ENCODE results near the gene DDX25. TPM values are rescaled to one million over a fixed set of nuclear protein-coding genes. Genes with fewer than 3 reads are reported as not detected.

The DDX25 gene
- polyA plus RNA-seq, 4 donors, result 4.6 to 5.0 (median 5.0) TPM

DNA sequence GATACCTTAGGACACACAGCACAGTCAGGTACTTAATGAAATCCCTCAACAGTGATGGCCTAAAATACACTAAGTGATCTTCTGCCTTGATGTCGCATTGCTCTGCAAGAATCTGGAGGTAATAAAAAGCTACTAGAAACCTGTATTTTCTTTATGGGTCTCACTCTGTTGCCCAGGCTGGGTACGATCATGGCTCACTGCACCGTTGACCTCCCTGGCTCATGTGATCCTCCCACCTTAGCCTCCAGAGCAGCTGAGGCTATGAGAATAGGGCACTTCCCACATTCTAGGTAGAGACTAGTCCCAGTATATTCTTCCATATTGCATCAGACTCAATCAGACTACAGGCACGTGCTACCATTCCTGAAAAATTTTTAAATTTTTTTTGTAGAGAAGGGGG lies 63.2 kb downstream of the DDX25 start:
- DNase-seq (ENCODE audit: low read depth in 4 of 4, low spot score in 3 of 4), result no peak

DNA sequence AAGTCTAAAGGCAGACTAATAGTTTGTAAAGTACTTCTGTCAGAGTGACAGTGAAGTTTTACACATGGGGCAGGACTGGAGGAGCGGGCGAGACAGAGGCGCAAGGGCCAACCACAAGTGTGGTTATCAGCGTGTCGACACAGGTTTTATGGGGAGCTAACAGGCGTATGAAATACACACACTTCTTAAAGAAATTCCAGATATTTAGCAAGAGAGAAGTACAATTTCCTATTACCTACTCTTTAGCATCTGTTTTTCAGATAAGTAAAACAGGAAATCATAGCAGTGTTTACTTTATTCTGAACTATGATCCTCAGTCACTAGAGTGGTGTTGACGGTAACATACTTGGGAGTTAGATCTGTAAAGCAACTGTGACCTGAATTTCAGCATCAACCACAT lies 64.0 kb downstream of the DDX25 start:
- no peak for DNase-seq (ENCODE audit: low read depth in 4 of 4, low spot score in 3 of 4)

DNA sequence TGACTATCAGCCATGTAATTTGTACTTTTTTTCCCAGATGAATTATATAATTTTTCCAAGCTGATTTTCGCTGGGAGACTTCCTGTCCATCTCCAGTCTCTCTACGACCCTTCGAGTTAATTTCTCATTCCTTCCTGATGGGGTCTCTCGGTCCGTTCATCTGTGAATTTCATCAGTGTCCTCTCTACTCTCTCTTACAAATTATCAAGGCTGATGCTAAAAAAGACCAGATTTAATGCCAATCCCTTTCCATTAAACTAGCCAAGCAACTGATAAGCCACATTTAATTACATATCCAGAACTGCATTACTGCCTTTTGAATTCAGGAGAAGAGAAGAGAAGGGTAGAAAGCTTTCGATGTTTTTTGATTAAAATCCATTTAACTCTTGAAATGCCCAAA lies 67.3 kb downstream of the DDX25 start:
- DNase-seq (ENCODE audit: low read depth in 4 of 4, low spot score in 3 of 4), result no peak

DNA sequence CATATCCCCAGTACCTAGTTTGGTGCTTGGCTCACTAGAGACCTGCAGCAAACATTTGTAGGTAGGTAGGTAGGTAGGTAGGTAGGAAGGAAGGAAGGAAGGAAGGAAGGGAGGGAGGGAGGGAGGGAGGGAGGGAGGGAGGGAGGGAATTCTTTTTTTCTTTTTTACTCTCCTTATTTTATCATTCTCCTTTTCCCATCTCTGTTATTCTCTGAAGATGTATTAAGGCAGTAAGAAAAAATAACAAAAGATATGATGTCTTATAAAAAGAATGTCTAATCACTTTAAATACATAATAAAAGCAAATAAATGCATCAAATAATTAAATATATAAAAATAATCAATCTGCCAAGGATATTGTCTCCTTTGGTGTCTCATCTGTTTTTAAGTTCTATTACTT lies 70.0 kb downstream of the DDX25 start:
- no peak for DNase-seq (ENCODE audit: low read depth in 4 of 4, low spot score in 3 of 4)

DNA sequence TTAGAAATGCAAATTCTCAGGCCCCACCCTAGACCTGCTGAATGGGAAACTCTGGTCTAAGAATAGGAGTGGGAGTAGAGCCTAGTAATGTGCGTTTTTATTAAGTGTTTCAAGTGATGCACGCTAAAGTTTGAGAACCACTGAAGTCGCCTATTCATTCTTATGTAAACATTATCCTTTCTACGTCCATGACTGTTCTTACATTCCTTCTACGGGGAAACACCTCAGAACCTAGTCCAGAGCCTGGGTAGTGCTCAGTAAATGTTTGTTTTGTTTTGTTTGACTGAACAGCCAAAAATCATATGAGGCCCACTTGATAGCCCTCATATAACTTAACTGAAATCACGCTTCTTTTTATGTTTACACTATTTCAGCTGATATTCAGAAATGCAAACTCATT lies 71.3 kb downstream of the DDX25 start:
- DNase-seq (ENCODE audit: low read depth in 4 of 4, low spot score in 3 of 4), result no peak

DNA sequence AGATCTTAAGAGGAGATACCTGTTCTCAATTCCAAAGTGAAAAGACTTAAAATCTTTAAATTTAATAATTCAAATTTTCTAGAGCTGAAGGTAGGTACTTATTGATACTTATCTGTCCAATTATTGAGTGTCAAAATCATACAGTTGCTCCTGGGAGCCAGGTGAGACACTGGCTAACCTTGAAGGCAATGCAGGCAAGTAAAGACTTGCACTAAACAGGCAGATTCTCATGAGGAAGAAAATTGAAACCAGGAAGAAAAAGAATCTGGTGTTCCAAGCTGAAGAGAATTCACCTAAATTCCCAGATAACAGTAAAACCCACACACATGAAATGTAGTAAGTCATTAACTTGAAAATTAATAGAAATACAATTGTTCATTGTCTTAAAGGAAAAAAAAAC lies 71.8 kb downstream of the DDX25 start:
- no peak for DNase-seq (ENCODE audit: low read depth in 4 of 4, low spot score in 3 of 4)

DNA sequence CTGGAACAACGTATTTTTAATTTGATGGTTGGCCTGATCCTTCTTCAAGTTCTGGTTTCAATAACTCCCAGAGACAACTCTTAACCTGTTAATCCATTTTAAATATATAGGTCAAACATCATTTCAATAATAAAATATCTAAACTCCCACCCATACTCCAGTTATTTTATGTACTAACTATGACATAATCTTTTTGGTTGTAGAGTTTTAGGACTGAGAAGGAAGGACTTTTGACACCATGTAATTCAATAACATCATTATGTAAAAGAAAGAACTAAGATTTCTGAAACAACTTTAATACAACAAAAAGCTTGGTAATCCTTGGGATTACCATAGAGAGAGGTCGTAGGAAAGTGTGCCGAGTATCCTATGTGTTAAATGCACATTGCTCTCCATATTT lies 73.0 kb downstream of the DDX25 start:
- no peak for DNase-seq (ENCODE audit: low read depth in 4 of 4, low spot score in 3 of 4)

DNA sequence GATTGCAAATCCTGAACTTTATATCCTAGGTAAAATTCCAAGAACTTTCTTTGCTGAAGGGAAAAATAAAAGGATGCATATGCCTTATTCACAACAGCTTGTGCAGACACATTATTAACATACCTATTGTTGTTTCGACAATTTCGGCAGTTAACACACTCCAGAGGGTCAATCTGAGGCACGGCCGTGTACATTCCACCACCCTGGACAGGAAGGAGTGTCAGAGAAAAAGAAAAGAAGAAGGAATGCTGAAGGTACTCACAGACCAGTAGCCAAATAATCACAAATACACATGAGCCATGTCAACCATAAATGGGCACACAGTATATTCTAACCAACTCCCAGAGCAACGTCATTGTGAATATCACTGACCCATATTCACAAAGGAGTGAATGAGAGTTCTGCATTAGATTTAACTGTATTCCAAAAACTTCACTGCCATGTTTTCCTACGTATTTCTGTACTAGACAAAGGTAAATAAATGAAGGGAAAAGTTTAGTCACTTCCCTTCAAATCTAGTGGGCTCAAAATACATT lies 73.9 kb downstream of the DDX25 start:
- no peak for DNase-seq (ENCODE audit: low read depth in 4 of 4, low spot score in 3 of 4)

Other genes starting within 250 kb of the DDX25 start
- gene ACRV1, start 223.7 kb upstream of the DDX25 start, polyA plus RNA-seq (ENCODE audit: insufficient read length in 4 of 4), result 1 to 10 TPM in 1 of 4 donors, under 1 TPM in 3; 0.75 to 1.3 (median 0.87) TPM
- not detected for gene PATE1, start 158.2 kb upstream of the DDX25 start, polyA plus RNA-seq (ENCODE audit: insufficient read length in 4 of 4)
- gene PATE2, start 125.7 kb upstream of the DDX25 start, polyA plus RNA-seq (ENCODE audit: insufficient read length in 4 of 4), result under 1 TPM in 1 of 4 donors, not detected in 3; 0.11 TPM
- not detected for gene PATE3, start 116.4 kb upstream of the DDX25 start, polyA plus RNA-seq (ENCODE audit: insufficient read length in 4 of 4)
- gene PATE4, start 71.2 kb upstream of the DDX25 start, polyA plus RNA-seq (ENCODE audit: insufficient read length in 4 of 4), result under 1 TPM in 2 of 4 donors, not detected in 2; 0.12 to 0.13 TPM
- gene HYLS1, start 16.8 kb upstream of the DDX25 start, polyA plus RNA-seq (ENCODE audit: insufficient read length in 4 of 4), result 10 to 100 TPM; 10.3 to 14.0 (median 13.4) TPM
- 10 to 100 TPM; 15.7 to 21.0 (median 17.7) TPM for gene PUS3, start 1.3 kb upstream of the DDX25 start, polyA plus RNA-seq (ENCODE audit: insufficient read length in 4 of 4)
- under 1 TPM in 1 of 4 donors, not detected in 3; 0.01 TPM for gene VSIG10L2, start 41.5 kb downstream of the DDX25 start, polyA plus RNA-seq (ENCODE audit: insufficient read length in 4 of 4)
- 10 to 100 TPM; 25.3 to 27.7 (median 26.2) TPM for gene CDON, start 158.4 kb downstream of the DDX25 start, polyA plus RNA-seq (ENCODE audit: insufficient read length in 4 of 4)